ENCODE measurements around the gene RND1. TPM values are rescaled to one million over a fixed set of nuclear protein-coding genes. Genes with fewer than 3 reads are reported as not detected.

Gene RND1
- total RNA-seq, 4 donors from 2014 or later = 0.68 to 3.0 (median 1.6) TPM

DNA sequence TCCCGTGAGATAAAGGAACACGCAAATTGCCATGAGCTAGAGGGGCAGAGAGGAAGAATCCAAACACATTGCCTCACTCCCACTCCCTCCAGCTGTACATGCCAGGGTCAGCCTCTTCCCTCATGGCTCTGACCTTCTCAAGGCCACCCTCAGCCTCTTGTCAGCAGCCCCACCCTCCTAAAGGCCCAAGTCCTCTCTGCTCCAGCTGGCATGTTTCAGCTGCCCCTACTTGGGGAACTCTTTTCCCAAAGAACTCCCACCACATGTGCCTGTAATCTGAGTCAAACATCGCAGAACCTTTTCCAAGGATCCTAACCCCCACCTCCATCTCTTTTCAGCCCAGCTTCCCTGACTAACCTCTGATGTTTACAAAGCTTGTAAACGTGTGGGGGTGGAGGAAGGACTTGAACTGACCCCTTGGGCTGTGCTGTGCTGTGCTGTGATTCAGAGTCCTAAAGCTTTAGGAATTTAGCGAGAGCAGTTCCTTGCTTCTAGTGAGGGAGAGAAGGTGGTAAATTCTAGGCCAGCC, 54.7 kb downstream of the RND1 start:
- Histone ChIP-seq H3K4me3 (replicated peaks in 1 of 3) (no peak overlapping the region), H3K27ac (no peak overlapping the region), H3K36me3 (no peaks in the 10 kb centered on the region), H3K9me3 (no peaks in the 10 kb centered on the region), H3K4me1 (peaks cover 6 to 13% of the 10 kb centered on the region in 2 donors), H3K27me3 (no peaks in the 10 kb centered on the region)
- intact Hi-C loops (cut with DNase I) = no loop called here
- TF ChIP-seq, protein P1, sequence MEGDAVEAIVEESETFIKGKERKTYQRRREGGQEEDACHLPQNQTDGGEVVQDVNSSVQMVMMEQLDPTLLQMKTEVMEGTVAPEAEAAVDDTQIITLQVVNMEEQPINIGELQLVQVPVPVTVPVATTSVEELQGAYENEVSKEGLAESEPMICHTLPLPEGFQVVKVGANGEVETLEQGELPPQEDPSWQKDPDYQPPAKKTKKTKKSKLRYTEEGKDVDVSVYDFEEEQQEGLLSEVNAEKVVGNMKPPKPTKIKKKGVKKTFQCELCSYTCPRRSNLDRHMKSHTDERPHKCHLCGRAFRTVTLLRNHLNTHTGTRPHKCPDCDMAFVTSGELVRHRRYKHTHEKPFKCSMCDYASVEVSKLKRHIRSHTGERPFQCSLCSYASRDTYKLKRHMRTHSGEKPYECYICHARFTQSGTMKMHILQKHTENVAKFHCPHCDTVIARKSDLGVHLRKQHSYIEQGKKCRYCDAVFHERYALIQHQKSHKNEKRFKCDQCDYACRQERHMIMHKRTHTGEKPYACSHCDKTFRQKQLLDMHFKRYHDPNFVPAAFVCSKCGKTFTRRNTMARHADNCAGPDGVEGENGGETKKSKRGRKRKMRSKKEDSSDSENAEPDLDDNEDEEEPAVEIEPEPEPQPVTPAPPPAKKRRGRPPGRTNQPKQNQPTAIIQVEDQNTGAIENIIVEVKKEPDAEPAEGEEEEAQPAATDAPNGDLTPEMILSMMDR (IDR thresholded peaks at IDR 0.05) = no peak
- no peak for TF ChIP-seq POLR2A (IDR thresholded peaks at IDR 0.05)
- no peak for DNase-seq
- 51 to 65% methylated on average over 5 of the region's 5 CpGs for WGBS, 2 donors

DNA sequence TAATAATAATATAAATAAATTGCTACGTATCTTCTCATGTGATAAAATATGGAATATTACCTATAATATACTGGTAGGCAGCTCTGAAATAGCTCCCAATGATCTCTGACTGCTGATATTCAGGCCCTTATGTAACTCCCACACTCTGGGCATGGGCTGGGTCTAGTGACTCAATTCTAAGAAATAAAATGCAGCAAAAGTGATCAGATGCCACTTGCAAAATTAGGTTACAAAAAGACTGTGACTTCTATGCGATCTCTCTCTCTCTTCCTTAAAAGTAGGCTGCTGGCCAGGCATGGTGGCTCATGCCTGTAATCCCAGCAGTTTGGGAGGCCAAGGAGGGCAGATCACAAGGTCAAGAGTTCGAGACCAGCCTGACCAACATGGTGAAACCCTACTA, 57.7 kb downstream of the RND1 start:
- TF ChIP-seq POLR2A (IDR thresholded peaks at IDR 0.05) = no peak
- TF ChIP-seq, protein P1 (IDR thresholded peaks at IDR 0.05) = no peak
- WGBS, 2 donors = 94 to 99% methylated on average over 3 of the region's 3 CpGs
- no peak for DNase-seq
- Histone ChIP-seq H3K4me3 (replicated peaks in 1 of 3) (no peak overlapping the region), H3K9me3 (no peaks in the 10 kb centered on the region), H3K27ac (no peak overlapping the region), H3K36me3 (no peaks in the 10 kb centered on the region), H3K4me1 (no peaks in the 10 kb centered on the region), H3K27me3 (no peaks in the 10 kb centered on the region)
- intact Hi-C loops (cut with DNase I) = no loop called here

Small RNA genes lying within 50 kb of the gene (small RNA-seq; reads per million reads assigned to genes)
- gene AC073610.1 (not detected), gene RF00019 (not detected), gene RNU6-600P (not detected)

Other genes with a start within 250 kb of the RND1 start
- gene KANSL2, start 183.6 kb downstream of the RND1 start, total RNA-seq = 10 to 100 TPM; 31.8 to 64.7 (median 45.4) TPM
- gene CCNT1, start 149.2 kb downstream of the RND1 start, total RNA-seq = 10 to 100 TPM; 24.0 to 43.1 (median 40.6) TPM
- 10 to 100 TPM; 23.6 to 45.5 (median 30.3) TPM for gene ADCY6, start 76.8 kb downstream of the RND1 start, total RNA-seq
- 10 to 100 TPM in 3 of 4 donors, 1 to 10 TPM in 1; 7.1 to 16.4 (median 13.1) TPM for gene CACNB3, start 47.4 kb downstream of the RND1 start, total RNA-seq
- gene DDX23, start 13.7 kb downstream of the RND1 start, total RNA-seq = 10 to 100 TPM; 59.4 to 88.2 (median 70.9) TPM
- 10 to 100 TPM in 3 of 4 donors, 1 to 10 TPM in 1; 9.0 to 20.1 (median 16.5) TPM for gene FKBP11, start 59.6 kb upstream of the RND1 start, total RNA-seq
- gene ARF3, start 91.6 kb upstream of the RND1 start, total RNA-seq = 100 to 1,000 TPM in 3 of 4 donors, 10 to 100 TPM in 1; 92.7 to 177 (median 136) TPM
- gene WNT10B, start 105.9 kb upstream of the RND1 start, total RNA-seq = 1 to 10 TPM in 1 of 4 donors, under 1 TPM in 2, not detected in 1; 0.54 to 1.7 (median 0.59) TPM
- gene WNT1, start 112.5 kb upstream of the RND1 start, total RNA-seq = not detected
- gene DDN, start 133.5 kb upstream of the RND1 start, total RNA-seq = under 1 TPM in 2 of 4 donors, not detected in 2; 0.11 to 0.13 TPM
- gene PRKAG1, start 152.9 kb upstream of the RND1 start, total RNA-seq = 10 to 100 TPM; 50.3 to 68.1 (median 59.9) TPM
- 100 to 1,000 TPM in 1 of 4 donors, 10 to 100 TPM in 3; 42.5 to 107 (median 71.6) TPM for gene KMT2D, start 194.9 kb upstream of the RND1 start, total RNA-seq
- gene RHEBL1, start 204.1 kb upstream of the RND1 start, total RNA-seq = under 1 TPM in 1 of 4 donors, not detected in 3; 0.98 TPM
- gene DHH, start 228.9 kb upstream of the RND1 start, total RNA-seq = under 1 TPM; 0.17 to 0.94 (median 0.44) TPM
- 10 to 100 TPM; 30.4 to 54.8 (median 46.6) TPM for gene LMBR1L, start 245.0 kb upstream of the RND1 start, total RNA-seq

Data from thyroid gland (tissue), 4 donors.